VCaP (cell line): ENCODE measurements around the gene CHST2.

Experiments used
- H3K27ac ChIP-seq: fragments of 450-650 bp; 2 replicates; pipeline ENCODE4 v1.5.1; 2017
- CTCF ChIP-seq: fragments of 450-650 bp; conservative IDR thresholded peaks from 2 replicates; pipeline ENCODE4 v1.5.1; 2017; ENCODE audit warnings: mild to moderate bottlenecking, moderate library complexity

Gene CHST2

GRCh38 chr3:143101792-143102381, 17.7 kb upstream of the CHST2 start:
- TF ChIP-seq CTCF: no peak
- no peak overlapping the region for H3K27ac ChIP-seq

GRCh38 chr3:143103652-143104051, 15.9 kb upstream of the CHST2 start:
- no peak overlapping the region for H3K27ac ChIP-seq
- TF ChIP-seq CTCF: no peak

GRCh38 chr3:143105170-143105569, 14.4 kb upstream of the CHST2 start:
- no peak overlapping the region for H3K27ac ChIP-seq
- no peak for TF ChIP-seq CTCF

- H3K27ac ChIP-seq: no peak overlapping the region
- TF ChIP-seq CTCF: no peak
Observed at GRCh38 chr3:143109861-143110260, 9.7 kb upstream of the CHST2 start.

- no peak for TF ChIP-seq CTCF
Observed at GRCh38 chr3:143110371-143110770, 9.2 kb upstream of the CHST2 start.

GRCh38 chr3:143118630-143119008, 952 bp upstream of the CHST2 start:
- no peak for TF ChIP-seq CTCF
- peak overlapping the region; percentile 63 for H3K27ac ChIP-seq

More at GRCh38 chr3:143110371-143110770, 9.2 kb upstream of the CHST2 start:
- H3K27ac ChIP-seq: no peak overlapping the region

GRCh38 chr3:143119974-143120715, 574 bp downstream of the CHST2 start:
- TF ChIP-seq CTCF: no peak
- peak overlapping the region; percentile 63; the same call in 1 of the 2 replicates for H3K27ac ChIP-seq
